Stimulated activated CD4-positive, alpha-beta T cell treated with anti-CD3 and anti-CD28 coated beads, TNF-alpha, amount 100 ng/mL, for 48 hours (primary cell): ENCODE measurements around the gene NAAA.
A peak's percentile ranks its signal among the peaks of the same experiment; 100 is the strongest.
"Not testable (repeated sequence)": the region's sequence is repeated elsewhere in the genome, so short reads cannot be mapped to it uniquely, and the experiment has no call there.

ENCODE experiments used
- DNase-seq, 3 donors: peaks; one replicate each; pipeline ENCODE4 v3.0.0-alpha.2; 2020; ENCODE audit warnings: low read depth in 3 of 3

Gene NAAA

GRCh38 chr4:75940692-75941253 is at the start of gene NAAA:
NAAA (minus strand) TSS chr4:75941013; CDS start chr4:75940949, 64 bp downstream.
- DNase-seq = peak; percentile 52 to 66 (median 60)

- no peak for DNase-seq
These were observed 49.2 kb upstream of the NAAA start for GRCh38 chr4:75989846-75990528.

- no peak for DNase-seq
These were observed 44.3 kb upstream of the NAAA start for GRCh38 chr4:75985116-75985515.

- no peak for DNase-seq
These were observed 39.8 kb upstream of the NAAA start for GRCh38 chr4:75980576-75980975.

- no peak for DNase-seq
These were observed 35.4 kb upstream of the NAAA start for GRCh38 chr4:75976177-75976576.

GRCh38 chr4:75973766-75974165 is 33.0 kb upstream of the NAAA start:
- no peak for DNase-seq

GRCh38 chr4:75968084-75968483 is 27.3 kb upstream of the NAAA start:
- no peak for DNase-seq

- no peak for DNase-seq
These were observed 22.7 kb upstream of the NAAA start for GRCh38 chr4:75963558-75963957.

GRCh38 chr4:75962072-75962471 is 21.3 kb upstream of the NAAA start:
- DNase-seq = not testable (repeated sequence)

- not testable (repeated sequence) for DNase-seq
These were observed 17.7 kb upstream of the NAAA start for GRCh38 chr4:75958546-75958945.

- DNase-seq = not testable (repeated sequence)
These were observed 14.0 kb upstream of the NAAA start for GRCh38 chr4:75954811-75955210.

GRCh38 chr4:75953509-75953908 is 12.7 kb upstream of the NAAA start:
- DNase-seq = no peak

GRCh38 chr4:75950213-75950815 is 9.5 kb upstream of the NAAA start:
- no peak for DNase-seq

GRCh38 chr4:75948822-75949444 is 8.1 kb upstream of the NAAA start:
- DNase-seq = no peak

GRCh38 chr4:75939890-75940691 is 722 bp downstream of the NAAA start:
- DNase-seq = peak; percentile 54 to 73 (median 59)

GRCh38 chr4:75935628-75936027 is 5.2 kb downstream of the NAAA start:
- DNase-seq = no peak

GRCh38 chr4:75930152-75930551 is 10.7 kb downstream of the NAAA start:
- DNase-seq = no peak

- DNase-seq = not testable (repeated sequence)
These were observed 15.9 kb downstream of the NAAA start for GRCh38 chr4:75924916-75925315.

- DNase-seq = no peak
These were observed 16.4 kb downstream of the NAAA start for GRCh38 chr4:75924309-75924827.

- no peak for DNase-seq
These were observed 18.2 kb downstream of the NAAA start for GRCh38 chr4:75922588-75922987.

GRCh38 chr4:75921910-75922309 is 18.9 kb downstream of the NAAA start:
- DNase-seq = no peak

GRCh38 chr4:75920327-75920726 is 20.5 kb downstream of the NAAA start:
- no peak for DNase-seq
